OCI-LY1 (cell line): ENCODE data around the gene P4HTM.

Source experiments
- H2AFZ ChIP-seq: fragments of 200-600 bp; sonication (generic), shearing (Covaris generic); 2 replicates; pipeline ENCODE4 v1.6.0; 2014; ENCODE audit warnings: antibody characterized with exemption, mild to moderate bottlenecking, low read length
- H3F3A ChIP-seq: fragments of 200-600 bp; sonication (generic), shearing (Covaris generic); 2 replicates; pipeline ENCODE4 v1.6.0; 2014; ENCODE audit warnings: mild to moderate bottlenecking, antibody characterized with exemption, low read length, moderate library complexity; ENCODE audit not compliant: insufficient read depth
- H3K27ac ChIP-seq: fragments of 200-600 bp; sonication (generic); 2 replicates; pipeline ENCODE4 v1.5.1; 2014; ENCODE audit warnings: low read length, mixed run types, mild to moderate bottlenecking, low read depth; ENCODE audit not compliant: poor library complexity, severe bottlenecking
- H3K27me3 ChIP-seq: fragments of 200-600 bp; sonication (generic); 2 replicates; pipeline ENCODE4 v1.6.0; 2014; ENCODE audit warnings: antibody characterized with exemption, mild to moderate bottlenecking, low read length, moderate library complexity; ENCODE audit not compliant: insufficient read depth
- H3K36me3 ChIP-seq: fragments of 200-600 bp; sonication (generic); 2 replicates; pipeline ENCODE4 v1.6.1; 2014; ENCODE audit warnings: mild to moderate bottlenecking, antibody characterized with exemption, low read length, moderate library complexity, mixed read lengths; ENCODE audit not compliant: insufficient read depth
- H3K4me1 ChIP-seq: fragments of 200-600 bp; sonication (generic); 2 replicates; pipeline ENCODE4 v1.5.1; 2014; ENCODE audit warnings: mild to moderate bottlenecking, low read length, moderate library complexity; ENCODE audit not compliant: insufficient read depth, severe bottlenecking
- H3K4me2 ChIP-seq: fragments of 200-600 bp; sonication (generic), shearing (Covaris generic); 2 replicates; pipeline ENCODE4 v1.6.1; 2014; ENCODE audit warnings: low read length
- H3K4me3 ChIP-seq: fragments of 200-600 bp; sonication (generic); 2 replicates; pipeline ENCODE4 v1.5.1; 2014; ENCODE audit warnings: low read length, low read depth, mild to moderate bottlenecking, mixed read lengths; ENCODE audit not compliant: poor library complexity, severe bottlenecking
- H3K79me2 ChIP-seq: fragments of 200-600 bp; shearing (Covaris generic); 2 replicates; pipeline ENCODE4 v1.6.1; 2016; ENCODE audit warnings: mixed run types, low read length, mixed read lengths; ENCODE audit not compliant: insufficient read depth
- H3K9ac ChIP-seq: fragments of 200-600 bp; sonication (generic), shearing (Covaris generic); 2 replicates; pipeline ENCODE4 v1.6.1; 2014; ENCODE audit warnings: mild to moderate bottlenecking, low read length, mixed read lengths
- H3K9me2 ChIP-seq: fragments of 200-600 bp; sonication (generic), shearing (Covaris generic); 2 replicates; pipeline ENCODE4 v1.6.1; 2014; ENCODE audit warnings: low read depth, mild to moderate bottlenecking, low read length, mixed read lengths
- H3K9me3 ChIP-seq: fragments of 200-600 bp; shearing (Covaris generic); 2 replicates; pipeline ENCODE4 v1.6.1; 2014; ENCODE audit warnings: low read length, mixed read lengths
- H4K20me1 ChIP-seq: fragments of 200-600 bp; sonication (generic), shearing (Covaris generic); 2 replicates; pipeline ENCODE4 v1.6.0; 2016; ENCODE audit warnings: mild to moderate bottlenecking, low read length; ENCODE audit not compliant: insufficient read depth
- EZH2 ChIP-seq: fragments of 200-600 bp; sonication (generic), shearing (Covaris generic); IDR thresholded peaks from 2 replicates; pipeline ENCODE4 v1.8.0; 2017; ENCODE audit warnings: borderline replicate concordance, mixed run types, mild to moderate bottlenecking, antibody characterized with exemption, low read length, moderate library complexity, mixed read lengths
- TF ChIP-seq, protein P1 (sequence below): fragments of 200-600 bp; sonication (generic), shearing (Covaris generic); IDR thresholded peaks from 2 replicates; pipeline ENCODE4 v1.5.1; 2017; ENCODE audit warnings: mild to moderate bottlenecking, antibody characterized with exemption, low read length, moderate library complexity, mixed read lengths

Gene P4HTM

DNA sequence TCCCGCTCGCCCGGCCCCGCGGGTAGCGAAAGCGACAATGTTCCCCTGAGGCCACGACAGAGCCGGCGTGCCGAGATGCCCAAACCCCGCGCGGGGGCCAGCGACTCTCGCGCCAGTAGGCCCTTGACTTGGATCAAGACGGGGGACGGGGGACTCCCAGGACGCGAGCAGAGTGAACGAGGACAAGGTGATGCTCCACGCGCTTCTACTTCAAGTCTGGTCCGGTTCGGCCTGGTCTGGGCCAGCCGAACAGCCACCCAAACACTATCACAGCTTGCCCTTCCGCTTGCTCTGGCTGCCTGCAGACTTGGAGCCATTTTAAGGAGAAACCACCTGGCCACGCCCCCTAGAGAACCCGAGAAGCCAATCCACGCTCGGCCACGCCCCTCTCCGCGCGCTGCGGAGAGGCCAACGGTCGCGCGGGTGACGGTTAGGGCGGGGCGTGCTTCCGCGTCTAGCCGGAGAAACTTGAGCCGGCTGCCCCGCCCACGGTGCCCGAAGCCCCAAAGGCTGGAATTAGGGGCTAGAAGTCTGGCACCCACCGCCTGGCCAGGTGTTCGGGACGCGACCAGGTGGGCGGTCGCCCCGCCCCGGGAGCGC is 31.3 kb downstream of the P4HTM start:
- Histone ChIP-seq H3K9ac (peak overlapping the region; percentile 95), H2AFZ (no peak overlapping the region), H3K27ac (peak overlapping the region; percentile 96), H4K20me1 (no peaks in the 10 kb centered on the region), H3F3A (0 out of 2 replicates have a peak, but pooled peaks cover 8% of the 10 kb centered on the region), H3K9me2 (no peaks in the 10 kb centered on the region), H3K4me1 (peaks cover 57% of the 10 kb centered on the region), H3K27me3 (no peaks in the 10 kb centered on the region), H3K9me3 (no peaks in the 10 kb centered on the region), H3K79me2 (peaks cover 13% of the 10 kb centered on the region; the same call in 1 of the 2 replicates), H3K36me3 (peaks cover 35% of the 10 kb centered on the region), H3K4me3 (peak overlapping the region; percentile 95), H3K4me2 (peak overlapping the region; percentile 98)
- TF ChIP-seq EZH2: no peak
- TF ChIP-seq, protein P1, sequence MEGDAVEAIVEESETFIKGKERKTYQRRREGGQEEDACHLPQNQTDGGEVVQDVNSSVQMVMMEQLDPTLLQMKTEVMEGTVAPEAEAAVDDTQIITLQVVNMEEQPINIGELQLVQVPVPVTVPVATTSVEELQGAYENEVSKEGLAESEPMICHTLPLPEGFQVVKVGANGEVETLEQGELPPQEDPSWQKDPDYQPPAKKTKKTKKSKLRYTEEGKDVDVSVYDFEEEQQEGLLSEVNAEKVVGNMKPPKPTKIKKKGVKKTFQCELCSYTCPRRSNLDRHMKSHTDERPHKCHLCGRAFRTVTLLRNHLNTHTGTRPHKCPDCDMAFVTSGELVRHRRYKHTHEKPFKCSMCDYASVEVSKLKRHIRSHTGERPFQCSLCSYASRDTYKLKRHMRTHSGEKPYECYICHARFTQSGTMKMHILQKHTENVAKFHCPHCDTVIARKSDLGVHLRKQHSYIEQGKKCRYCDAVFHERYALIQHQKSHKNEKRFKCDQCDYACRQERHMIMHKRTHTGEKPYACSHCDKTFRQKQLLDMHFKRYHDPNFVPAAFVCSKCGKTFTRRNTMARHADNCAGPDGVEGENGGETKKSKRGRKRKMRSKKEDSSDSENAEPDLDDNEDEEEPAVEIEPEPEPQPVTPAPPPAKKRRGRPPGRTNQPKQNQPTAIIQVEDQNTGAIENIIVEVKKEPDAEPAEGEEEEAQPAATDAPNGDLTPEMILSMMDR: no peak

DNA sequence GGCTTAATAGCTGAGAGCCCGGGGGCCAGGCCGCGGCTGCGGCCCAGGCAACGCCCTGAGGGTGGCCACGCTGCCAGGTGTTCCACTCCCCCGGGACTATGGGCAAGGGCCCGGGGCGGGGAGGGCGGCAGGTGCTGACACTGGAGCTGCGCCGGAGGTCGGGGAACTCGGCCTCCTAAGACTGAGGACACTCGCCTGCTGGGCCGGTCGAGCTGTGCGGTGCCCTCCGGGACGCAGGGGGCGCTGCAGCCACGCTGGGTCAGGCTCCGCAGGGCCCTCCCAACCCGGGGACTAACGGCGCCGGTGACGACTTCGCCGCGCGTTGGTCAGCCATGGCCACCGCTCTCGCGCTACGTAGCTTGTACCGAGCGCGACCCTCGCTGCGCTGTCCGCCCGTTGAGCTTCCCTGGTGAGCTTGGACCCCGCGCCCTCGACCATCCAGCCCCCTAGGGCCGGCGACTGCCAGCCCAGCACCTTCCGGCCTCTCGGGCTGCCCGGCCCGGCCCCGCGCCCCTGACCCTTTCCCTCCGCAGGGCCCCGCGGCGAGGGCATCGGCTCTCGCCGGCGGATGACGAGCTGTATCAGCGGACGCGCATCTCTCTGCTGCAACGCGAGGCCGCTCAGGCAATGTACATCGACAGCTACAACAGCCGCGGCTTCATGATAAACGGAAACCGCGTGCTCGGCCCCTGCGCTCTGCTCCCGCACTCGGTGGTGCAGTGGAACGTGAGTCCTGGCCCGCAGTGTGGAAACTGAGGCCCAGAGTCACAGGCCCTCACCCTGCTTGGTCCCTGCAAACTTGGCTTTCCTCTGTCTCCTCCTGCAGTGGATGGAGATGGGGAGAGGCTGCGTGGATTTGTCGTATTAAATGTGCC is 32.0 kb downstream of the P4HTM start, which contains the start of gene NDUFAF3:
TSS of gene NDUFAF3 (plus strand) at position 309 of the 875 bp plus-strand sequence. CDS start at position 333, 24 bp downstream.
- Histone ChIP-seq H3K4me3 (peak within 1 kb of the TSS; percentile 95), H3K9me2 (no peaks in the 10 kb centered on the region), H3K36me3 (peaks cover 41% of the 10 kb centered on the region), H3K4me2 (peak within 1 kb of the TSS; percentile 98), H3K27me3 (no peaks in the 10 kb centered on the region), H2AFZ (no peak within 1 kb of the TSS), H3K9me3 (no peaks in the 10 kb centered on the region), H4K20me1 (no peaks in the 10 kb centered on the region), H3K27ac (peak within 1 kb of the TSS; percentile 96), H3K79me2 (peaks cover 13% of the 10 kb centered on the region; the same call in 1 of the 2 replicates), H3K9ac (peak within 1 kb of the TSS; percentile 95), H3K4me1 (peaks cover 58% of the 10 kb centered on the region), H3F3A (0 out of 2 replicates have a peak, but pooled peaks cover 6% of the 10 kb centered on the region)
- no peak for TF ChIP-seq EZH2
- TF ChIP-seq, protein P1: peak; percentile 85

DNA sequence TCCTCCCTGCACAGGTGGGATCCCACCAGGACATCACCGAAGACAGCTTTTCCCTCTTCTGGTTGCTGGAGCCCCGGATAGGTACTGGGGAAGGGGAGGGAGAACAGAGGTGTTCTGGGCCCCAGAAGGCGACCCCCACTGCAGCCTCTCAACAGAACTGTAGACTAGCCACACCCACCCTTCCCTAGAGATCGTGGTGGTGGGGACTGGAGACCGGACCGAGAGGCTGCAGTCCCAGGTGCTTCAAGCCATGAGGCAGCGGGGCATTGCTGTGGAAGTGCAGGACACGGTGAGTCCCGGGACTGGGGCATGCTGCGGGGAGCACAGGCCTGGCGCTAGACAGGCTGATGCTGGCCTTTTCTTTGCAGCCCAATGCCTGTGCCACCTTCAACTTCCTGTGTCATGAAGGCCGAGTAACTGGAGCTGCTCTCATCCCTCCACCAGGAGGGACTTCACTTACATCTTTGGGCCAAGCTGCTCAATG is 32.7 kb downstream of the P4HTM start:
- Histone ChIP-seq H3K9me3 (no peaks in the 10 kb centered on the region), H3K4me1 (peaks cover 58% of the 10 kb centered on the region), H2AFZ (no peak overlapping the region), H3K79me2 (peaks cover 13% of the 10 kb centered on the region; the same call in 1 of the 2 replicates), H3K4me3 (peak overlapping the region; percentile 95), H3K36me3 (peaks cover 47% of the 10 kb centered on the region), H4K20me1 (no peaks in the 10 kb centered on the region), H3K9ac (peak overlapping the region; percentile 91), H3K27ac (peak overlapping the region; percentile 96), H3K4me2 (peak overlapping the region; percentile 98), H3K9me2 (no peaks in the 10 kb centered on the region), H3F3A (no peaks in the 10 kb centered on the region), H3K27me3 (no peaks in the 10 kb centered on the region)
- TF ChIP-seq, protein P1: no peak
- TF ChIP-seq EZH2: no peak
